Anterior cingulate cortex (tissue), 58 donors: ENCODE measurements around the gene FNDC11.
A peak's percentile ranks its signal among the peaks of the same experiment; 100 is the strongest.
"Not testable (repeated sequence)": the region's sequence is repeated elsewhere in the genome, so short reads cannot be mapped to it uniquely, and the experiment has no call there.

Experiments
- DNase-seq, 58 donors: peaks; one replicate each; lab custom pipeline; 2025; lab: John Stamatoyannopoulos, UW

Gene FNDC11

GRCh38 chr20:63564036-63564810, 10.3 kb downstream of the FNDC11 start:
- DNase-seq, result no peak

- no peak for DNase-seq
These were observed 11.2 kb downstream of the FNDC11 start for GRCh38 chr20:63565021-63565698.

GRCh38 chr20:63565699-63566335, 11.9 kb downstream of the FNDC11 start:
- no peak for DNase-seq

- no peak for DNase-seq
These were observed 12.6 kb downstream of the FNDC11 start for GRCh38 chr20:63566395-63567135.

- DNase-seq, result no peak
These were observed 13.1 kb downstream of the FNDC11 start for GRCh38 chr20:63567136-63567385.

GRCh38 chr20:63567386-63568169, 13.6 kb downstream of the FNDC11 start:
- peak in 5 of 58 donors; percentile 5 to 35 (median 13) for DNase-seq

- no peak for DNase-seq
These were observed 14.4 kb downstream of the FNDC11 start for GRCh38 chr20:63568170-63568981.

GRCh38 chr20:63568986-63569949, 15.3 kb downstream of the FNDC11 start:
- DNase-seq, result peak in 1 of 58 donors; percentile 9

- no peak for DNase-seq
These were observed 16.5 kb downstream of the FNDC11 start for GRCh38 chr20:63570281-63571086.

- DNase-seq, result not testable (repeated sequence)
These were observed 17.1 kb downstream of the FNDC11 start for GRCh38 chr20:63571087-63571478.

GRCh38 chr20:63572071-63572787, 18.3 kb downstream of the FNDC11 start:
- DNase-seq, result no peak

- no peak for DNase-seq
These were observed 19.1 kb downstream of the FNDC11 start for GRCh38 chr20:63572788-63573646.

- DNase-seq, result no peak
These were observed 19.7 kb downstream of the FNDC11 start for GRCh38 chr20:63573647-63574131.

GRCh38 chr20:63574156-63574828, 20.3 kb downstream of the FNDC11 start, which contains the start of gene HELZ2:
HELZ2 (minus strand) TSS chr20:63574239; CDS start chr20:63572385, 1,854 bp downstream.
- DNase-seq, result peak in 19 of 58 donors; percentile 3 to 49 (median 21)
